Measurements from ENCODE around the gene USP53.
A peak's percentile ranks its signal among the peaks of the same experiment; 100 is the strongest.

Gene USP53

DNA sequence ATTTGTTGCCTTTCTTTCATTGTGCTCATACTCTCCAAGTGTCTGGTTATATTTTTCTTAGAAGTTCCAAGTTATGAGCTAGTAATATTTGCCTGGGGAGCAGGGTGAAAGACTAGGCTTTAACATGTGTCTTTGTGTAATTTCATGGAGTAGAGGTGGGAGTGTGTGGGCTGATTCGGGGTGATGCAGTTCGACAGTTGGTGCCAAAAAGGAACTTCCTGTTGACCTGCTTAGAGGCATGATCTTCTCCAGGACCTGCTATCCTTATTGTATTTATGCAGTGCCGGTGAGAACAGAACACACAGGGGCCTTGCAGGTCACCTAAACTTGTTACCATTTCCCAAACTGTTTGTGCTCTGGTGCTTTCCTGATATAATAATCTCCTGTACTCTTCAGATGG, 21.2 kb downstream of the USP53 start:
- no peak overlapping the region for H3K4me3 ChIP-seq (ENCODE audit: low read depth, low read length)
- no peak for DNase-seq (ENCODE audit: low read depth)
- TF ChIP-seq, protein P1, sequence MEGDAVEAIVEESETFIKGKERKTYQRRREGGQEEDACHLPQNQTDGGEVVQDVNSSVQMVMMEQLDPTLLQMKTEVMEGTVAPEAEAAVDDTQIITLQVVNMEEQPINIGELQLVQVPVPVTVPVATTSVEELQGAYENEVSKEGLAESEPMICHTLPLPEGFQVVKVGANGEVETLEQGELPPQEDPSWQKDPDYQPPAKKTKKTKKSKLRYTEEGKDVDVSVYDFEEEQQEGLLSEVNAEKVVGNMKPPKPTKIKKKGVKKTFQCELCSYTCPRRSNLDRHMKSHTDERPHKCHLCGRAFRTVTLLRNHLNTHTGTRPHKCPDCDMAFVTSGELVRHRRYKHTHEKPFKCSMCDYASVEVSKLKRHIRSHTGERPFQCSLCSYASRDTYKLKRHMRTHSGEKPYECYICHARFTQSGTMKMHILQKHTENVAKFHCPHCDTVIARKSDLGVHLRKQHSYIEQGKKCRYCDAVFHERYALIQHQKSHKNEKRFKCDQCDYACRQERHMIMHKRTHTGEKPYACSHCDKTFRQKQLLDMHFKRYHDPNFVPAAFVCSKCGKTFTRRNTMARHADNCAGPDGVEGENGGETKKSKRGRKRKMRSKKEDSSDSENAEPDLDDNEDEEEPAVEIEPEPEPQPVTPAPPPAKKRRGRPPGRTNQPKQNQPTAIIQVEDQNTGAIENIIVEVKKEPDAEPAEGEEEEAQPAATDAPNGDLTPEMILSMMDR (IDR thresholded peaks at IDR 0.05; ENCODE audit: low read depth, low read length, missing control alignments) = no peak

- H3K4me3 ChIP-seq (ENCODE audit: low read depth, low read length) = no peak overlapping the region
- TF ChIP-seq, protein P1 (IDR thresholded peaks at IDR 0.05; ENCODE audit: low read depth, low read length, missing control alignments) = no peak
- no peak for DNase-seq (ENCODE audit: low read depth)
These were observed 24.7 kb downstream of the USP53 start for GRCh38 chr4:119237201-119237600.

DNA sequence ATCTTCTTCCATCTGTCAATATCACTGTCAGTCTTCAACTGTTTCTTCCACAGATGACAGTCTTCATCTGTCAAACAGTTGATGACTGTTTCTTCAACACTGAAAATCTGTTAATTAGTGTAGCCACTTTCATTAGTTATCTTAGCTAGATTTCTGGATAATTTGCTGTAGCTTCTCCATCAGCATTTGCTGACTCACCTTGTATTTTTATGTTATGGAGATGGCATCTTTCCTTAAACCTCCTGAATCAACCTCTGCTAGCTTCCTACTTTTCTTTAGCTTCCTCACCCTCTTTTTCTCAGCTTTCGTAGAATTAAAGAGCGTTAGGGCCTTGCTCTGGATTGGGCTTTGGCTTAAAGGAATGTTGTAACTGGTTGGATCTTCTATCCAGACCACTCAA, 25.1 kb downstream of the USP53 start:
- TF ChIP-seq, protein P1 (IDR thresholded peaks at IDR 0.05; ENCODE audit: low read depth, low read length, missing control alignments) = no peak
- H3K4me3 ChIP-seq (ENCODE audit: low read depth, low read length) = no peak overlapping the region
- no peak for DNase-seq (ENCODE audit: low read depth)

DNA sequence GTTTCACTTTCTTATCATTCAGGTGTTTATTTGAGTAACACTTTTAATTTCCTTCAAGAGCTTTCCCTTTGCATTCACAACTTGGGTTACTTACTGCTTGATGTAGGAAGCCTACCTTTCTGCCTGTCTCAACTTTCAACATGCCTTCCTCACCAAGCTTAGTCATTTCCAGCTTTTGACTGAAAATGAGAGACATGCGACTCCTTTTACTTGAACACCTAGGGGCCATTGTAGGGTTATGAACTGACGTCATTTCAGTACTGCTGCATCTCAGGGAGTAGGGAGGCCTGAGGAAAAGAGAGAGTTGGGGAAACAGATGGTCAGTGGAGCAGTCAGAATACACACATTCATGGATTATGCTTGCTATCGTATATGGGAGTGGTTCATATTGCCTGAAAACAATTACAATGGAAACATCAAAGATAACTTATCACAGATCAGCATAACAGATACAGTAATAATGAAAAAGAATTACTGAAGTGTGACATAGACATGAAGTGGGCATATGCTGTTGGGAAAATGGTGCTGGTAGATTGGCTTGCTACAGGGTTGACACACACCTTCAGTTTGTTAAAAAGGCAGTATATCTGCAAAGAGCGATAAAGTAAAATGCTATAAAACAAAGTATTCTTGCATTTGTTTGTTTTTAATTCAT, 25.7 kb downstream of the USP53 start:
- TF ChIP-seq, protein P1 (IDR thresholded peaks at IDR 0.05; ENCODE audit: low read depth, low read length, missing control alignments) = no peak
- peak; percentile 80 for DNase-seq (ENCODE audit: low read depth)
- H3K4me3 ChIP-seq (ENCODE audit: low read depth, low read length) = no peak overlapping the region

DNA sequence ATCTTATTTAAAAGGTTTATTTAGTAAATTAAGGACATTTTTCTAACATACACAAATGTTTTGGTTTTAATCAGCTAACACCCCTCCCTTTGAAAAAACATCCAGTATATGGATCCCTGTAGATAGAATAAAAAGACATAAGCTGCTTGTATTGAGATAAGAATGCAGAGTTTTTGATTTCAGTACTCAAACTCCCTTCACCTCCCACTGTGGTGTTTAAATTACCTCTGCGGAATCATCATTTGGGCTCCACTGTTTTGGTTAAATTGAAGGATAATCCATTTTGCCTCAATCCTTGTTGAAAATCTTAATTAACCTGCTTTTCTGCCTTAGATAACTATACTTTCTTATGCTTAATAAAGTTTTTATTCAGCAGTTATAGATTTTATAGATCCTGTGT, 27.6 kb downstream of the USP53 start:
- DNase-seq (ENCODE audit: low read depth) = no peak
- TF ChIP-seq, protein P1 (IDR thresholded peaks at IDR 0.05; ENCODE audit: low read depth, low read length, missing control alignments) = no peak
- H3K4me3 ChIP-seq (ENCODE audit: low read depth, low read length) = no peak overlapping the region

DNA sequence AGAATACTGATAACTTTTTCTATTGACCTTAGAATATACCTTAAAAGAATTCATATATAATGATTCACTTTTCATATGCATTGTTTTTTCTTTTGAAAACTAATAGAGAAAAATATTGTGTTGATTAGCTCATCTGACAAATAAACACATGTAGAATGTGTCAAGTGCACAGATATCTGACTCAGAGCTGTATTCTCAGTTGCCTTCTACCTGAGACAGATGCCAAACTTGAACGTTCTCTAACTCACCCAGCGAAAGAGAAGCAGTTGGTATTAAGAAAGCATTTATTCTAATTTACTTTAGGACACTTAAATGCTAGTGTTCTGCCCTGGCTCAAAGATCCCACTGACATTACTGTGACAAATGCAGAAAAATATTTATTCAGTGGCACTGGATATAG, 28.1 kb downstream of the USP53 start:
- TF ChIP-seq, protein P1 (IDR thresholded peaks at IDR 0.05; ENCODE audit: low read depth, low read length, missing control alignments) = no peak
- DNase-seq (ENCODE audit: low read depth) = no peak
- H3K4me3 ChIP-seq (ENCODE audit: low read depth, low read length) = no peak overlapping the region

DNA sequence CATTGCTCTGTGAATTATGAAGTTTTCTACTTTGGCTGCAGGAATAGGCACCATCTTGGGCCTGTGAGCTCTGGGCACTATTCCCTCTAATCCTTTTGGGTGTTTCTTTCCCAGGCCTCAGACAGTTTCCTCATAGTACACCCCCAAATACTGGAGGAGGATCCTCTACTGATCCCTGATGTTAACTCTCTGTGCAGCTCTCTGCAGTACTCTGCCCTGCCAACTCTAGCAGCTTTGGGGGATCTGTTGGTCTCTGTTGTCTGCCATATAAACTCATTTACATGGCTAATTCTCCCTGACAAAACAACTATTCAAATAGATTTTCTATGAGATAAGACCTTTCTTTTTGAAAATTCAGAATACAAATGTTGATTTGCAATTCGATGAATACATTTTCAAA, 29.9 kb downstream of the USP53 start:
- TF ChIP-seq, protein P1 (IDR thresholded peaks at IDR 0.05; ENCODE audit: low read depth, low read length, missing control alignments) = no peak
- H3K4me3 ChIP-seq (ENCODE audit: low read depth, low read length) = no peak overlapping the region
- DNase-seq (ENCODE audit: low read depth) = no peak
